Activated CD4-positive, alpha-beta T cell treated with anti-CD3 and anti-CD28 coated beads, Interleukin-2, amount 10 ng/mL, durations not matched to agents 24 days and 14 days (primary cell): ENCODE data around the gene CPT1C. TPM values are rescaled to one million over a fixed set of nuclear protein-coding genes. Genes with fewer than 3 reads are reported as not detected.

Source experiments
- DNase-seq: peaks from one replicate; pipeline ENCODE4 v3.0.0; 2022
- H3K27ac Mint-ChIP-seq: one replicate; pipeline ENCODE4 v1.8.0; 2022; ENCODE audit warnings: mild to moderate bottlenecking, mixed read lengths
- H3K27me3 Mint-ChIP-seq: one replicate; pipeline ENCODE4 v1.8.0; 2022; ENCODE audit warnings: mixed read lengths
- H3K36me3 Mint-ChIP-seq: one replicate; pipeline ENCODE4 v1.8.0; 2022; ENCODE audit warnings: low read depth, mild to moderate bottlenecking, mixed read lengths
- H3K4me1 Mint-ChIP-seq: one replicate; pipeline ENCODE4 v1.8.0; 2021; ENCODE audit warnings: mixed read lengths
- H3K4me3 Mint-ChIP-seq: one replicate; pipeline ENCODE4 v1.8.0; 2022; ENCODE audit warnings: mild to moderate bottlenecking, moderate library complexity, mixed read lengths
- H3K9me3 Mint-ChIP-seq: one replicate; pipeline ENCODE4 v1.8.0; 2021; ENCODE audit warnings: mixed read lengths
- intact Hi-C: fragments of 100-400 bp; cut with micrococcal nuclease; formaldehyde crosslinking; loops from one replicate; pipeline ENCODE4 v1.15.1; 2023
- total RNA-seq: library from RNA; stranded (reverse); gene quantifications from 2 replicates; pipeline ENCODE4 v1.2.3, GENCODE V29; 2022

CPT1C gene
- total RNA-seq, 1 donor from 2014 or later = 3.4 TPM

DNA sequence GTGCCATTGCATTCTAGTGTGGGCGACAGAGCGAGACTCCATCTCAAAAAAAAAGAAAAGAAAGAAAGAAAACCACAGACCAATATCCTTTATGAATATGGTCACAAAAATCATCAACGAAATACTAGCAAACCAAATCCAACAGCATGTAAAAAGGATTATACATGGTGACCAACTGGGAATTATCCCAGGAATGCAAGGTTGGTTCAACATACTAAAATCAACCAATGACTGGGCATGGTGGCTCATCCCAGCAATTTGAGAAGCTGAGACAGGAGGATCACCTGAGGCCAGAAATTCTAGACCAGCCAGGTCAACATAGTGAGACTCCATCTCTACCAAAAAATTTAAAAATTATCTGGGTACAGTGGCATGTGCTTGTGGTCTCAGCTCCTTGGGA is 65.0 kb downstream of the CPT1C start:
- DNase-seq = no peak
- Mint-ChIP-seq H3K4me1 (no peaks in the 10 kb centered on the region), H3K27ac (no peak overlapping the region), H3K27me3 (no peaks in the 10 kb centered on the region), H3K36me3 (no peaks in the 10 kb centered on the region), H3K4me3 (no peak overlapping the region), H3K9me3 (peaks cover 4% of the 10 kb centered on the region)
- intact Hi-C loops = no loop called here

DNA sequence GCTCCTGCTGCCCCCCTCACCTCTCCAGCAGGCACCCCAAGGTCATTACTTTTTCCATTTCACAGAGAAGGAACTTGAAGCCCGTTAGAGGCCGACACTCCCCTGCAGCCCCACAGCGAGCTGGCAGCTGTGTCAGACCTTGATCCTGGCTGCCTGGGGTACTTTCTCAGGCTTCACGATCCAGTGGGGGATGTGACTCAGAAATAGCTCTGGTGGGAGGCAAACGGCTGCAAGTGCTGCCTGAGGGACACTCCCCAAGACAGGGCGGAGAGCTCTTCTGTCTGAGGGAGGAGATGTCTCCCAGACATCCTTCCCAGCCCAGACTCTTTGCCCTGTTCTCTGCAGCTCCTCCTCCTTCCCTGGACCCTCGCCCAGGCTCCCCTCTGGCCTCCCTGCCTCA is 67.4 kb downstream of the CPT1C start:
- no peaks in the 10 kb centered on the region for H3K27me3 Mint-ChIP-seq
- H3K9me3 Mint-ChIP-seq = peaks cover 4% of the 10 kb centered on the region
- DNase-seq = no peak
- no peak overlapping the region for H3K4me3 Mint-ChIP-seq
- intact Hi-C loops = no loop called here
- no peak overlapping the region for H3K27ac Mint-ChIP-seq
- no peaks in the 10 kb centered on the region for H3K4me1 Mint-ChIP-seq
- no peaks in the 10 kb centered on the region for H3K36me3 Mint-ChIP-seq

DNA sequence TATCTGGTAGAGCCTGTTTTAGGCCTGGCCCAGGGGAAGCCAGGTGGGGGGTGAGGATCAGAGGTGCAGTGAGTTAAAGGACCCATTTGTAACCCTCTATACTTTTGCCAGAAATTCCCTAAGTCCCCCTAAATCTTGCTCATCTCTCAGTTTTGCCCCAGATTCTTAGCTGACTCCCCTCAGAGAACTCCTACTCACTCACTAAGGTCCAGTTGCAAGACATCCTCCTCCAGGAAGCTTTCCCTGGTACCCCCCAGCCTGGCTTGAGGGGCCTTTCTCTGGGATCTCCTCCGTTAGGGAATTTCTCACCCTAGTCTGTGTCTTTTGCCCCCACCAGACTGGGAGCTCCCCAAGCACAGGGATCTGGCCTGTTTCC is 70.3 kb downstream of the CPT1C start:
- Mint-ChIP-seq H3K27me3 (no peaks in the 10 kb centered on the region), H3K9me3 (no peaks in the 10 kb centered on the region), H3K4me3 (peak overlapping the region; percentile 47), H3K36me3 (no peaks in the 10 kb centered on the region), H3K27ac (peak overlapping the region; percentile 41), H3K4me1 (peaks cover 9% of the 10 kb centered on the region)
- intact Hi-C loops = no loop called here
- DNase-seq = no peak

- H3K27ac Mint-ChIP-seq = peak overlapping the region; percentile 41
- peaks cover 13% of the 10 kb centered on the region for H3K4me1 Mint-ChIP-seq
- H3K4me3 Mint-ChIP-seq = peak overlapping the region; percentile 47
- intact Hi-C loops = no loop called here
- peak; percentile 70 for DNase-seq
- no peaks in the 10 kb centered on the region for H3K27me3 Mint-ChIP-seq
- H3K9me3 Mint-ChIP-seq = no peaks in the 10 kb centered on the region
- H3K36me3 Mint-ChIP-seq = no peaks in the 10 kb centered on the region
Observed at GRCh38 chr19:49761625-49762311, 70.9 kb downstream of the CPT1C start.

GRCh38 chr19:49763230-49763629 is 72.3 kb downstream of the CPT1C start, which contains the start of gene TSKS:
TSKS (minus strand) TSS chr19:49763306; CDS start chr19:49763247, 59 bp downstream.
- H3K4me3 Mint-ChIP-seq = peak within 1 kb of the TSS; percentile 47

More at GRCh38 chr19:49763230-49763629, 72.3 kb downstream of the CPT1C start, which contains the start of gene TSKS:
- no peak for DNase-seq
- H3K9me3 Mint-ChIP-seq = no peaks in the 10 kb centered on the region
- no peaks in the 10 kb centered on the region for H3K36me3 Mint-ChIP-seq
- peak within 1 kb of the TSS; percentile 64 for H3K27ac Mint-ChIP-seq
- H3K27me3 Mint-ChIP-seq = no peaks in the 10 kb centered on the region
- intact Hi-C loops = no loop called here
- peaks cover 22% of the 10 kb centered on the region for H3K4me1 Mint-ChIP-seq

Other genes with a start within 250 kb of the CPT1C start
- gene SLC17A7, start 249.6 kb upstream of the CPT1C start, total RNA-seq = 0.12 and 0.54 TPM in 2 replicates
- 134 and 135 TPM in 2 replicates for gene PIH1D1, start 239.3 kb upstream of the CPT1C start, total RNA-seq
- gene ALDH16A1, start 237.9 kb upstream of the CPT1C start, total RNA-seq = 27.2 and 28.4 TPM in 2 replicates
- 51.8 and 57.6 TPM in 2 replicates for gene FLT3LG, start 216.9 kb upstream of the CPT1C start, total RNA-seq
- gene RPL13A, start 203.5 kb upstream of the CPT1C start, total RNA-seq = 3,031 and 3,032 TPM in 2 replicates
- gene RPS11, start 194.7 kb upstream of the CPT1C start, total RNA-seq = 2,059 and 2,078 TPM in 2 replicates
- 0.99 and 1.1 TPM in 2 replicates for gene FCGRT, start 178.5 kb upstream of the CPT1C start, total RNA-seq
- 2.0 and 4.3 TPM in 2 replicates for gene RCN3, start 163.1 kb upstream of the CPT1C start, total RNA-seq
- gene NOSIP, start 110.6 kb upstream of the CPT1C start, total RNA-seq = 66.1 and 68.5 TPM in 2 replicates
- gene PRRG2, start 109.8 kb upstream of the CPT1C start, total RNA-seq = 0.56 and 1.0 TPM in 2 replicates
- gene PRR12, start 99.9 kb upstream of the CPT1C start, total RNA-seq = 31.1 and 32.7 TPM in 2 replicates
- 4.1 and 5.0 TPM in 2 replicates for gene RRAS, start 51.0 kb upstream of the CPT1C start, total RNA-seq
- gene SCAF1, start 48.9 kb upstream of the CPT1C start, total RNA-seq = 75.0 and 84.9 TPM in 2 replicates
- gene IRF3, start 25.3 kb upstream of the CPT1C start, total RNA-seq = 146 and 151 TPM in 2 replicates
- 69.3 and 72.0 TPM in 2 replicates for gene BCL2L12, start 25.2 kb upstream of the CPT1C start, total RNA-seq
- gene PRMT1, start 13.8 kb upstream of the CPT1C start, total RNA-seq = 510 and 512 TPM in 2 replicates
- 8.4 and 8.6 TPM in 2 replicates for gene ADM5, start 1.5 kb upstream of the CPT1C start, total RNA-seq
- 0.92 and 1.6 TPM in 2 replicates for gene TSKS, start 72.2 kb downstream of the CPT1C start, total RNA-seq
- gene AP2A1, start 75.9 kb downstream of the CPT1C start, total RNA-seq = 61.8 and 68.0 TPM in 2 replicates
- gene FUZ, start 122.2 kb downstream of the CPT1C start, total RNA-seq = 16.2 and 16.4 TPM in 2 replicates
- gene MED25, start 127.2 kb downstream of the CPT1C start, total RNA-seq = 49.1 and 51.5 TPM in 2 replicates
- gene PTOV1, start 160.0 kb downstream of the CPT1C start, total RNA-seq = 121 and 124 TPM in 2 replicates
- gene PNKP, start 176.5 kb downstream of the CPT1C start, total RNA-seq = 123 and 124 TPM in 2 replicates
- gene AKT1S1, start 186.2 kb downstream of the CPT1C start, total RNA-seq = 31.5 and 33.5 TPM in 2 replicates
- 36.5 and 36.8 TPM in 2 replicates for gene TBC1D17, start 186.6 kb downstream of the CPT1C start, total RNA-seq
- gene IL4I1, start 205.8 kb downstream of the CPT1C start, total RNA-seq = 40.4 and 41.4 TPM in 2 replicates
- 44.3 and 45.5 TPM in 2 replicates for gene ATF5, start 238.1 kb downstream of the CPT1C start, total RNA-seq
- 217 and 232 TPM in 2 replicates for gene NUP62, start 238.4 kb downstream of the CPT1C start, total RNA-seq